Choroid plexus epithelial cell (primary cell): Measurements from ENCODE around the gene BANP.

ENCODE experiments used
- DNase-seq: peaks from one replicate; pipeline ENCODE4 v3.0.0-alpha.2; 2010; ENCODE audit warnings: low read depth
- H3K4me3 ChIP-seq: 2 replicates; pipeline ENCODE4 v1.5.1; 2011; ENCODE audit warnings: low read depth, mild to moderate bottlenecking, control low read depth, low read length, moderate library complexity
- CTCF ChIP-seq: conservative IDR thresholded peaks from 2 replicates; pipeline ENCODE4 v1.5.1; 2011; ENCODE audit warnings: low read depth, mild to moderate bottlenecking, control low read depth, inconsistent platforms, low read length, moderate library complexity

Gene BANP

GRCh38 chr16:88121886-88122580 is 170.8 kb downstream of the BANP start:
- no peak for TF ChIP-seq CTCF
- H3K4me3 ChIP-seq = no peak overlapping the region
- DNase-seq = no peak
